ENCODE results near the gene ZNF385C. TPM values are rescaled to one million over a fixed set of nuclear protein-coding genes. Genes with fewer than 3 reads are reported as not detected.

Gene ZNF385C
- total RNA-seq, 6 donors from 2014 or later = 0.30 to 2.1 (median 0.44) TPM

GRCh38 chr17:42059815-42060214 lies 38.5 kb downstream of the ZNF385C start:
- no peaks in the 10 kb centered on the region for H3K36me3 ChIP-seq
- H3K4me1 ChIP-seq = peaks cover 0 to 9% (median 2%) of the 10 kb centered on the region in 4 donors
- H3K9me3 ChIP-seq = no peaks in the 10 kb centered on the region
- ATAC-seq (ENCODE audit: low FRiP score in 2 of 2) = no peak
- no peak overlapping the region for H3K4me3 ChIP-seq
- no peaks in the 10 kb centered on the region for H3K27me3 ChIP-seq
- no peak overlapping the region for H3K27ac ChIP-seq
- no peak for DNase-seq
- WGBS, 2 donors = 61 to 68% methylated on average over 4 of the region's 4 CpGs
- TF ChIP-seq POLR2A (IDR thresholded peaks at IDR 0.05) = no peak
- TF ChIP-seq POLR2AphosphoS5 (IDR thresholded peaks at IDR 0.05) = no peak
- no peak for TF ChIP-seq CTCF (IDR thresholded peaks at IDR 0.05)
- TF ChIP-seq EP300 (IDR thresholded peaks at IDR 0.05) = no peak

- no peak for TF ChIP-seq EP300 (IDR thresholded peaks at IDR 0.05)
- TF ChIP-seq POLR2AphosphoS5 (IDR thresholded peaks at IDR 0.05) = no peak
- no peak for TF ChIP-seq POLR2A (IDR thresholded peaks at IDR 0.05)
- TF ChIP-seq CTCF (IDR thresholded peaks at IDR 0.05) = no peak
- Histone ChIP-seq H3K4me1 (no peaks in the 10 kb centered on the region), H3K27me3 (no peaks in the 10 kb centered on the region), H3K36me3 (no peaks in the 10 kb centered on the region), H3K9me3 (no peaks in the 10 kb centered on the region), H3K4me3 (no peak overlapping the region), H3K27ac (no peak overlapping the region)
- no peak for ATAC-seq (ENCODE audit: low FRiP score in 2 of 2)
- 70% methylated on average over 7 of the region's 7 CpGs; no CpG with 5 or more reads in 1 of the 2 donors for WGBS, 2 donors
- DNase-seq = no peak
These were observed 40.2 kb downstream of the ZNF385C start for GRCh38 chr17:42058063-42058462.

GRCh38 chr17:42056635-42057034 lies 41.6 kb downstream of the ZNF385C start:
- H3K27ac ChIP-seq = no peak overlapping the region
- WGBS, 2 donors = 70 to 78% methylated on average over 3 of the region's 3 CpGs
- no peak overlapping the region for H3K4me3 ChIP-seq
- no peak for TF ChIP-seq POLR2AphosphoS5 (IDR thresholded peaks at IDR 0.05)
- no peak for TF ChIP-seq EP300 (IDR thresholded peaks at IDR 0.05)
- no peak for TF ChIP-seq POLR2A (IDR thresholded peaks at IDR 0.05)
- no peak for TF ChIP-seq CTCF (IDR thresholded peaks at IDR 0.05)
- H3K36me3 ChIP-seq = no peaks in the 10 kb centered on the region
- ATAC-seq (ENCODE audit: low FRiP score in 2 of 2) (no peak), DNase-seq (no peak)
- no peaks in the 10 kb centered on the region for H3K4me1 ChIP-seq
- H3K9me3 ChIP-seq = no peaks in the 10 kb centered on the region
- H3K27me3 ChIP-seq = no peaks in the 10 kb centered on the region

- 51 to 68% methylated on average over 6 of the region's 6 CpGs for WGBS, 2 donors
- no peak for DNase-seq
- H3K27me3 ChIP-seq = no peaks in the 10 kb centered on the region
- ATAC-seq (ENCODE audit: low FRiP score in 2 of 2) = no peak
- no peaks in the 10 kb centered on the region for H3K36me3 ChIP-seq
- no peaks in the 10 kb centered on the region for H3K9me3 ChIP-seq
- H3K4me1 ChIP-seq = peaks cover 5 to 6% (median 6%) of the 10 kb centered on the region in 4 donors
- H3K4me3 ChIP-seq = no peak overlapping the region
- no peak for TF ChIP-seq EP300 (IDR thresholded peaks at IDR 0.05)
- no peak for TF ChIP-seq POLR2A (IDR thresholded peaks at IDR 0.05)
- H3K27ac ChIP-seq = no peak overlapping the region
These were observed 42.8 kb downstream of the ZNF385C start for GRCh38 chr17:42055496-42055895.

- TF ChIP-seq POLR2AphosphoS5 (IDR thresholded peaks at IDR 0.05) (no peak), POLR2A (IDR thresholded peaks at IDR 0.05) (no peak), EP300 (IDR thresholded peaks at IDR 0.05) (no peak), CTCF (IDR thresholded peaks at IDR 0.05) (no peak)
- DNase-seq = no peak
- Histone ChIP-seq H3K9me3 (no peaks in the 10 kb centered on the region), H3K27me3 (no peaks in the 10 kb centered on the region), H3K4me1 (peaks cover 5 to 10% (median 7%) of the 10 kb centered on the region in 4 donors), H3K27ac (no peak overlapping the region), H3K4me3 (no peak overlapping the region), H3K36me3 (no peaks in the 10 kb centered on the region)
- 42 to 53% methylated on average over 3 of the region's 3 CpGs for WGBS, 2 donors
- no peak for ATAC-seq (ENCODE audit: low FRiP score in 2 of 2)
These were observed 43.2 kb downstream of the ZNF385C start for GRCh38 chr17:42055027-42055426.
